ENCODE data around the gene PTPRK.

The PTPRK gene

GRCh38 chr6:128376952-128377503 is 143.4 kb downstream of the PTPRK start:
- DNase-seq, result no peak

GRCh38 chr6:128371136-128371535 is 149.3 kb downstream of the PTPRK start:
- DNase-seq, result no peak

GRCh38 chr6:128370072-128370471 is 150.3 kb downstream of the PTPRK start:
- no peak for DNase-seq

- no peak for DNase-seq
These were observed 152.0 kb downstream of the PTPRK start for GRCh38 chr6:128368213-128368944.

- DNase-seq, result no peak
These were observed 153.0 kb downstream of the PTPRK start for GRCh38 chr6:128367437-128367836.

- DNase-seq, result no peak
These were observed 154.8 kb downstream of the PTPRK start for GRCh38 chr6:128365520-128366160.

GRCh38 chr6:128364766-128365519 is 155.5 kb downstream of the PTPRK start:
- no peak for DNase-seq

GRCh38 chr6:128363020-128363813 is 157.2 kb downstream of the PTPRK start:
- DNase-seq, result no peak

GRCh38 chr6:128361378-128361777 is 159.0 kb downstream of the PTPRK start:
- DNase-seq, result no peak

GRCh38 chr6:128358244-128358776 is 162.1 kb downstream of the PTPRK start:
- DNase-seq, result no peak

- DNase-seq, result no peak
These were observed 162.8 kb downstream of the PTPRK start for GRCh38 chr6:128357392-128358130.

- no peak for DNase-seq
These were observed 168.0 kb downstream of the PTPRK start for GRCh38 chr6:128352366-128352765.

GRCh38 chr6:128351255-128351514 is 169.2 kb downstream of the PTPRK start:
- no peak for DNase-seq

- no peak for DNase-seq
These were observed 169.8 kb downstream of the PTPRK start for GRCh38 chr6:128350416-128351254.

- DNase-seq, result no peak
These were observed 173.3 kb downstream of the PTPRK start for GRCh38 chr6:128347123-128347522.

GRCh38 chr6:128346569-128346968 is 173.8 kb downstream of the PTPRK start:
- no peak for DNase-seq

GRCh38 chr6:128345278-128345677 is 175.1 kb downstream of the PTPRK start:
- DNase-seq, result no peak

GRCh38 chr6:128343706-128344105 is 176.7 kb downstream of the PTPRK start:
- DNase-seq, result no peak

- DNase-seq, result no peak
These were observed 180.6 kb downstream of the PTPRK start for GRCh38 chr6:128339635-128340450.

GRCh38 chr6:128337619-128338018 is 182.8 kb downstream of the PTPRK start:
- DNase-seq, result no peak
